Tibial artery (tissue), 4 donors: ENCODE results near the gene KCND1.

Experiments used
- DNase-seq, 2 donors: peaks; one replicate each; pipeline ENCODE4 v3.0.0-alpha.2; 2019
- H3K27ac ChIP-seq, 2 donors: fragments of 200-600 bp; sonication (generic) in 1 of 2; 1 replicate in 1 of 2; 2 replicates in 1 of 2; pipeline ENCODE4 v1.5.1; 2018 to 2019; ENCODE audit warnings: mild to moderate bottlenecking in 1 of 2
- H3K27me3 ChIP-seq, 2 donors: fragments of 200-600 bp; sonication (generic) in 1 of 2; one replicate each; pipeline versions ENCODE4 v1.5.1 to v1.6.0; 2016 to 2019
- H3K36me3 ChIP-seq, 3 donors: fragments of 200-600 bp; sonication (generic) in 2 of 3; one replicate each; pipeline ENCODE4 v1.5.1; 2016 to 2019; ENCODE audit warnings: mild to moderate bottlenecking in 2 of 3
- H3K4me1 ChIP-seq, 4 donors: fragments of 200-600 bp; sonication (generic) in 2 of 4; 1 replicate in 3 of 4; 2 replicates in 1 of 4; pipeline ENCODE4 v1.5.1; 2016 to 2019
- H3K4me3 ChIP-seq, 2 donors: fragments of 200-600 bp; sonication (generic) in 1 of 2; 1 replicate in 1 of 2; 2 replicates in 1 of 2; pipeline ENCODE4 v1.5.1; 2018 to 2019; ENCODE audit warnings: mild to moderate bottlenecking in 2 of 2
- H3K9me3 ChIP-seq, 3 donors: fragments of 200-600 bp; sonication (generic) in 1 of 3; one replicate each; pipeline ENCODE4 v1.5.1; 2016 to 2019
- intact Hi-C: fragments of 100-400 bp; cut with DNase I; formaldehyde crosslinking; loops from one replicate; pipeline ENCODE4 v1.15.0; 2023; ENCODE audit warnings: low total_unique reads
- TF ChIP-seq, protein P1 (sequence below), 2 experiments: fragments of 200-600 bp in 1 of 2; fragments of 450-650 bp in 1 of 2; IDR thresholded peaks; one replicate each; pipeline ENCODE4 v1.5.1; 2017 to 2019; ENCODE audit warnings: antibody characterized with exemption in 2 of 2, mild to moderate bottlenecking in 1 of 2, moderate library complexity in 1 of 2

The KCND1 gene

GRCh38 chrX:48966796-48967579, 4.7 kb downstream of the KCND1 start:
- intact Hi-C loops, result no loop called here
- no peak for DNase-seq
- TF ChIP-seq, protein P1, sequence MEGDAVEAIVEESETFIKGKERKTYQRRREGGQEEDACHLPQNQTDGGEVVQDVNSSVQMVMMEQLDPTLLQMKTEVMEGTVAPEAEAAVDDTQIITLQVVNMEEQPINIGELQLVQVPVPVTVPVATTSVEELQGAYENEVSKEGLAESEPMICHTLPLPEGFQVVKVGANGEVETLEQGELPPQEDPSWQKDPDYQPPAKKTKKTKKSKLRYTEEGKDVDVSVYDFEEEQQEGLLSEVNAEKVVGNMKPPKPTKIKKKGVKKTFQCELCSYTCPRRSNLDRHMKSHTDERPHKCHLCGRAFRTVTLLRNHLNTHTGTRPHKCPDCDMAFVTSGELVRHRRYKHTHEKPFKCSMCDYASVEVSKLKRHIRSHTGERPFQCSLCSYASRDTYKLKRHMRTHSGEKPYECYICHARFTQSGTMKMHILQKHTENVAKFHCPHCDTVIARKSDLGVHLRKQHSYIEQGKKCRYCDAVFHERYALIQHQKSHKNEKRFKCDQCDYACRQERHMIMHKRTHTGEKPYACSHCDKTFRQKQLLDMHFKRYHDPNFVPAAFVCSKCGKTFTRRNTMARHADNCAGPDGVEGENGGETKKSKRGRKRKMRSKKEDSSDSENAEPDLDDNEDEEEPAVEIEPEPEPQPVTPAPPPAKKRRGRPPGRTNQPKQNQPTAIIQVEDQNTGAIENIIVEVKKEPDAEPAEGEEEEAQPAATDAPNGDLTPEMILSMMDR (IDR thresholded peaks at IDR 0.05), result no peak
- Histone ChIP-seq H3K9me3 (no peaks in the 10 kb centered on the region), H3K27me3 (no peaks in the 10 kb centered on the region), H3K27ac (no peak overlapping the region), H3K4me1 (peaks cover 0 to 6% (median 0%) of the 10 kb centered on the region in 4 donors), H3K36me3 (peaks cover 0 to 4% (median 0%) of the 10 kb centered on the region in 3 donors), H3K4me3 (no peak overlapping the region)

DNA sequence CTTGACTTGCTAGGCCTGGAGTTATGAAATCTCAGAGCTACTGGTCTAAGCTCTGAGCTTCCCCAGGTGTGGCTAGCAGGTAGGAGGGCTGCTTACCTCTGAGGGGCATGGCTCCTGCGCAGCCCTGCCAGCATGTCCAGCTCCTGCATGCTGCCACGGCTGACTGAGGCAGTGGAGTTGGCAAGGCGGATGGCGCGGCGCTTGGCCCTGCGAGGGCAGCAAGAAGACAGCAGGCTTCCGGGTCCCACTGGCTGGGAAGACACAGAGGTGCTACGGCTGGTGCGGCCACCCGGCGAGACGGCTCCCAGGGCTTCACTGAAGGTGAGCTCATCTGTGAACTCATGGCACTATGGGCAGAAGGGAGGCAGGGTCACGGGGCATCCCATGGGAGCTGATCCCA, 5.7 kb downstream of the KCND1 start:
- H3K27ac ChIP-seq, result no peak overlapping the region
- TF ChIP-seq, protein P1 (IDR thresholded peaks at IDR 0.05), result no peak
- no peak overlapping the region for H3K4me3 ChIP-seq
- H3K36me3 ChIP-seq, result peaks cover 0 to 4% (median 0%) of the 10 kb centered on the region in 3 donors
- no peaks in the 10 kb centered on the region for H3K4me1 ChIP-seq
- H3K9me3 ChIP-seq, result no peaks in the 10 kb centered on the region
- H3K27me3 ChIP-seq, result no peaks in the 10 kb centered on the region
- DNase-seq, result no peak
- intact Hi-C loops, result no loop called here

- Histone ChIP-seq H3K27me3 (no peaks in the 10 kb centered on the region), H3K4me1 (peaks cover 0 to 5% (median 3%) of the 10 kb centered on the region in 4 donors), H3K27ac (no peak overlapping the region), H3K36me3 (peaks cover 0 to 4% (median 0%) of the 10 kb centered on the region in 3 donors), H3K4me3 (no peak overlapping the region), H3K9me3 (no peaks in the 10 kb centered on the region)
- intact Hi-C loops, result no loop called here
- peak in 1 of 2 donors; percentile 29 for DNase-seq
- TF ChIP-seq, protein P1 (IDR thresholded peaks at IDR 0.05), result no peak
Measured at GRCh38 chrX:48961585-48962091, 10.0 kb downstream of the KCND1 start.

- H3K27ac ChIP-seq, result peak overlapping the region in 1 of 2 donors; percentile 89
- no peak overlapping the region for H3K4me3 ChIP-seq
- peak in 1 of 2 donors; percentile 34 for DNase-seq
Measured at GRCh38 chrX:48960291-48960690, 11.4 kb downstream of the KCND1 start.

DNA sequence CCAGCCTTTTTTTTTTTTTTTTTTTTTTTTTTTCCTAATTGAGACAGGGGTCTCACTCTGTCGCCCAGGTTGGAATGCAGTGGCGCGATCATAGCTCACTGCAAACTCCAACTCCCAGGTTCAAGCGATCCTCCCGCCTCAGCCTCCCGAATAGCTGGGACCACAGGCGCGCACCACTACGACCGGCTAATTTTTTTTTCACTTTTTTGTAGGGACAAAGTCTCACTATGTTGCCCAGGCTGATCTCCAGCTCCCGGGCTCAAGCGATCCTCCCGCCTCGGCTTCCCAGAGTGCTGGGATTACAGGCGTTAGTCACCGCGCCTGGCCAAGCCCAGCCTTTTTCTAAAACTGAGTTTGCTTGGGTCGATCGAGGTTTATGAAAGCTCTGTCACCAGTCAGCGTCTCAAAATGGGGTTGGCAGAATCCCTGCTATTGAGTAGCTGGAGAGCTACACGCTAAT, 13.0 kb downstream of the KCND1 start:
- Histone ChIP-seq H3K4me3 (peak overlapping the region; percentile 79), H3K4me1 (peaks cover 0 to 34% (median 10%) of the 10 kb centered on the region in 4 donors), H3K27ac (peak overlapping the region; percentile 88 to 89), H3K9me3 (no peaks in the 10 kb centered on the region), H3K27me3 (no peaks in the 10 kb centered on the region), H3K36me3 (no peaks in the 10 kb centered on the region)
- intact Hi-C loops, result no loop called here
- TF ChIP-seq, protein P1 (IDR thresholded peaks at IDR 0.05), result no peak
- peak; percentile 42 to 76 for DNase-seq

More at GRCh38 chrX:48960291-48960690, 11.4 kb downstream of the KCND1 start:
- Histone ChIP-seq H3K9me3 (no peaks in the 10 kb centered on the region), H3K4me1 (peaks cover 0 to 18% (median 9%) of the 10 kb centered on the region in 4 donors), H3K36me3 (no peaks in the 10 kb centered on the region), H3K27me3 (no peaks in the 10 kb centered on the region)
- intact Hi-C loops, result no loop called here
- TF ChIP-seq, protein P1 (IDR thresholded peaks at IDR 0.05), result no peak
